Neural progenitor cell (in vitro differentiated cells): ENCODE results near the gene CACNA1E. TPM values are rescaled to one million over a fixed set of nuclear protein-coding genes. Genes with fewer than 3 reads are reported as not detected.

Experiments
- DNase-seq: peaks from one replicate; pipeline ENCODE4 v3.0.0-alpha.2; 2016; ENCODE audit warnings: low spot score
- H2AFZ ChIP-seq: fragments of 200-600 bp; sonication (generic); replicated peaks from 2 replicates; pipeline ENCODE4 v1.6.1; 2016; ENCODE audit warnings: antibody characterized with exemption
- H3F3A ChIP-seq: fragments of 200-600 bp; sonication (generic); 2 replicates; pipeline ENCODE4 v1.6.1; 2016; ENCODE audit warnings: antibody characterized with exemption, low read depth
- H3K27ac ChIP-seq: fragments of 200-600 bp; sonication (generic); 2 replicates; pipeline ENCODE4 v1.5.1; 2016; ENCODE audit warnings: mild to moderate bottlenecking
- H3K27me3 ChIP-seq: fragments of 200-600 bp; sonication (generic); 2 replicates; pipeline ENCODE4 v1.6.1; 2016; ENCODE audit warnings: mild to moderate bottlenecking, moderate library complexity
- H3K36me3 ChIP-seq: fragments of 200-600 bp; sonication (generic); 2 replicates; pipeline ENCODE4 v1.5.1; 2016
- H3K4me1 ChIP-seq: fragments of 200-600 bp; sonication (generic); 2 replicates; pipeline ENCODE4 v1.6.1; 2016; ENCODE audit warnings: mixed run types
- H3K4me2 ChIP-seq: fragments of 200-600 bp; sonication (generic); 2 replicates; pipeline ENCODE4 v1.6.1; 2016
- H3K4me3 ChIP-seq: fragments of 200-600 bp; sonication (generic); 2 replicates; pipeline ENCODE4 v1.5.1; 2016
- H3K79me2 ChIP-seq: fragments of 200-600 bp; sonication (generic); 2 replicates; pipeline ENCODE4 v1.6.1; 2016; ENCODE audit warnings: low read depth
- H3K9ac ChIP-seq: fragments of 200-600 bp; sonication (generic); 2 replicates; pipeline ENCODE4 v1.6.1; 2016
- H3K9me3 ChIP-seq: fragments of 200-600 bp; sonication (generic); 2 replicates; pipeline ENCODE4 v1.5.1; 2016; ENCODE audit warnings: low read depth
- H4K20me1 ChIP-seq: fragments of 200-600 bp; sonication (generic); 2 replicates; pipeline ENCODE4 v1.6.1; 2016; ENCODE audit warnings: low read depth
- H3K27ac Mint-ChIP-seq: 3 replicates; pipeline ENCODE4 v1.8.0; 2021; ENCODE audit warnings: mixed read lengths
- H3K27me3 Mint-ChIP-seq: 2 replicates; pipeline ENCODE4 v1.8.0; 2022; ENCODE audit warnings: low read depth, mild to moderate bottlenecking, inconsistent platforms, moderate library complexity, mixed read lengths; ENCODE audit not compliant: insufficient read depth
- H3K36me3 Mint-ChIP-seq: 3 replicates; pipeline ENCODE4 v1.8.0; 2021; ENCODE audit warnings: mixed read lengths
- H3K4me1 Mint-ChIP-seq: 3 replicates; pipeline ENCODE4 v1.8.0; 2021; ENCODE audit warnings: mixed read lengths
- H3K4me3 Mint-ChIP-seq: 3 replicates; pipeline ENCODE4 v1.8.0; 2021; ENCODE audit warnings: mild to moderate bottlenecking, moderate library complexity, mixed read lengths
- H3K9me3 Mint-ChIP-seq: 3 replicates; pipeline ENCODE4 v1.8.0; 2020; ENCODE audit warnings: mixed read lengths
- CTCF ChIP-seq: fragments of 200-600 bp; sonication (generic); IDR thresholded peaks from 2 replicates; pipeline ENCODE4 v1.5.1; 2017; ENCODE audit warnings: antibody characterized with exemption, mild to moderate bottlenecking
- EZH2 ChIP-seq: fragments of 200-600 bp; sonication (generic); IDR thresholded peaks from 2 replicates; pipeline ENCODE4 v1.6.1; 2017; ENCODE audit warnings: antibody characterized with exemption, mild to moderate bottlenecking, moderate library complexity
- EZH2phosphoT487 ChIP-seq: fragments of 200-600 bp; sonication (generic); IDR thresholded peaks from 2 replicates; pipeline ENCODE4 v1.6.1; 2017; ENCODE audit warnings: antibody characterized with exemption
- total RNA-seq: library from RNA; depleted of rRNA; stranded (reverse); fragments of >200 nt; gene quantifications from 2 replicates; pipeline ENCODE4 v1.2.3, GENCODE V29; 2015; ENCODE audit warnings: low replicate concordance

Gene CACNA1E
- total RNA-seq, 1 donor from 2014 or later: 2.1 TPM

DNA sequence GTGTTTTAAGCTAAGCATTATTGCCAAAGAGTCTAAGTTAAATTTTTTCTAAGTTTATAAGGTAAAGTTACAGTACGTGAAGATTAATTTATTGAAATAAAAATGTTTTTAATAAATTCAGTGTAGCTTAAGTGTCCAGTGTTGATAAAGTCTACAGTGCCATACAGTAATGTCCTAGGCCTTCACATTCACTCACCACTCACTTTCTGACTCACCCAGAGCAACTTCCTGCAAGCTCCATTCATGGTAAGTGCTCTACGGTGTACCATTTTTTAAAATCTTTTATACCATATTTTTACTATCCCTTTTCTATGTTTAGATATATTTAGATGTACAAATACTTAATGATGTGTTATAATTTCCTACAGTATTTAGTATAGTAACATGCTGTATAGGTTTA is 173.2 kb downstream of the CACNA1E start:
- Histone ChIP-seq H3K9ac (no peak overlapping the region), H3F3A (no peaks in the 10 kb centered on the region), H3K27me3 (no peaks in the 10 kb centered on the region), H3K4me2 (no peak overlapping the region), H2AFZ (no peak overlapping the region), H3K4me1 (peaks cover 6% of the 10 kb centered on the region), H3K9me3 (no peaks in the 10 kb centered on the region), H4K20me1 (no peaks in the 10 kb centered on the region), H3K27ac (no peak overlapping the region), H3K4me3 (no peak overlapping the region), H3K79me2 (no peaks in the 10 kb centered on the region), H3K36me3 (no peaks in the 10 kb centered on the region)
- no peak overlapping the region for H3K27ac Mint-ChIP-seq
- DNase-seq: no peak
- peaks cover 3% of the 10 kb centered on the region for H3K9me3 Mint-ChIP-seq
- no peak overlapping the region for H3K4me3 Mint-ChIP-seq
- peaks cover 12% of the 10 kb centered on the region for H3K4me1 Mint-ChIP-seq
- H3K36me3 Mint-ChIP-seq: no peaks in the 10 kb centered on the region
- peaks cover 3% of the 10 kb centered on the region for H3K27me3 Mint-ChIP-seq
- TF ChIP-seq EZH2phosphoT487: no peak
- TF ChIP-seq EZH2: no peak
- TF ChIP-seq CTCF: no peak

- H3K27ac ChIP-seq: no peak overlapping the region
- DNase-seq: no peak
Observed at GRCh38 chr1:181658581-181658980, 175.3 kb downstream of the CACNA1E start.

DNA sequence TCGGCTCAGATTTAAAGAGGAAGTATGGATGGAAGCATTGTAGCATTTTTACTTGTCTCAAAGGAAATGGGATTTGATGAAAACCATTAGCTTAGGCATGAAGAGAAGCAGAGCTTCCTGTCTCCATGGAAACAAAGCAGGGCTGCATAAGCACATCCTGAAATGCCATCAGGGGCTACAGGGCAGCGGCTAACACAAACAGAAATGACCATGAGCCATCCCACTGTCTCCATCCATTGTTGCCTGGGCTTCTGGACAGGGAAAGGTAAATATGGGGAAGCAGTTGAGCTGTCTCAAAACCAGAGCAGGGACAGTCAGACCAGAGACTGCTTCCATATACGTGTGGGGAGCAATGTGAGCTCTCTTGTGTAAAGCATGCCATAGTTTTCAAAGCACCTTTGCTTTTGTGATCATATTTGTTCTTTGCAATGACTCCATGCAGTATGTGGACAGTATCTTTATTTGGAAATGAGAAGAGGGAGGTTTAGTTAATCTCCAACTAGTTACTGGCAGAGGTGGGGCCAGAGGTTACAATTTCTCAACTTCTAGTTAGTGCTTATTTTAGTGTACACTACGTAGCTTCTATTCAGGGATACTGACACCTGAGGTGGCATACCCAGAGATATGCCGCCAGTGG is 176.1 kb downstream of the CACNA1E start:
- no peak overlapping the region for H3K4me2 ChIP-seq

More at GRCh38 chr1:181658581-181658980, 175.3 kb downstream of the CACNA1E start:
- Histone ChIP-seq H3K9me3 (no peaks in the 10 kb centered on the region), H3K79me2 (no peaks in the 10 kb centered on the region), H3K9ac (no peak overlapping the region), H3F3A (no peaks in the 10 kb centered on the region), H3K4me3 (no peak overlapping the region), H3K4me2 (no peak overlapping the region), H3K36me3 (no peaks in the 10 kb centered on the region), H4K20me1 (no peaks in the 10 kb centered on the region), H2AFZ (no peak overlapping the region), H3K27me3 (no peaks in the 10 kb centered on the region), H3K4me1 (peaks cover 8% of the 10 kb centered on the region)
- Mint-ChIP-seq H3K9me3 (peaks cover 3% of the 10 kb centered on the region), H3K4me1 (peaks cover 12% of the 10 kb centered on the region), H3K36me3 (no peaks in the 10 kb centered on the region), H3K27ac (no peak overlapping the region), H3K27me3 (peaks cover 3% of the 10 kb centered on the region), H3K4me3 (no peak overlapping the region)
- TF ChIP-seq EZH2 (no peak), CTCF (no peak), EZH2phosphoT487 (no peak)

More for the DNA sequence above, 176.1 kb downstream of the CACNA1E start:
- Histone ChIP-seq H3K36me3 (no peaks in the 10 kb centered on the region), H3K9ac (no peak overlapping the region), H4K20me1 (no peaks in the 10 kb centered on the region), H3K79me2 (no peaks in the 10 kb centered on the region), H3K4me1 (peaks cover 8% of the 10 kb centered on the region), H3K27me3 (no peaks in the 10 kb centered on the region), H2AFZ (no peak overlapping the region), H3F3A (no peaks in the 10 kb centered on the region), H3K27ac (no peak overlapping the region), H3K9me3 (no peaks in the 10 kb centered on the region), H3K4me3 (no peak overlapping the region)
- Mint-ChIP-seq H3K9me3 (peaks cover 3% of the 10 kb centered on the region), H3K27ac (no peak overlapping the region), H3K4me3 (peak overlapping the region; percentile 31), H3K27me3 (peaks cover 3% of the 10 kb centered on the region), H3K4me1 (peaks cover 12% of the 10 kb centered on the region), H3K36me3 (no peaks in the 10 kb centered on the region)
- TF ChIP-seq CTCF: no peak
- no peak for TF ChIP-seq EZH2phosphoT487
- no peak for TF ChIP-seq EZH2
- no peak for DNase-seq
